Adrenal gland (tissue), 12 donors: ENCODE measurements around the gene HRAS. TPM values are rescaled to one million over a fixed set of nuclear protein-coding genes. Genes with fewer than 3 reads are reported as not detected.

Source experiments
- DNase-seq, 7 donors: peaks; one replicate each; pipeline ENCODE4 v3.0.0-alpha.2; 2019 to 2020
- H3K27ac ChIP-seq, 5 donors: fragments of 200-600 bp; sonication (generic) in 4 of 5; 1 replicate in 3 of 5; 2 replicates in 2 of 5; pipeline versions ENCODE4 v1.5.1 to v1.8.0; 2016 to 2020; ENCODE audit warnings: mild to moderate bottlenecking in 1 of 5
- H3K27me3 ChIP-seq: fragments of 200-600 bp; 2 replicates; pipeline ENCODE4 v1.8.0; 2021
- H3K36me3 ChIP-seq, 2 donors: fragments of 200-600 bp; replicated peaks in 1 of 2; 1 replicate in 1 of 2; 2 replicates in 1 of 2; pipeline versions ENCODE4 v1.5.1 to v1.8.0; 2018 to 2022
- H3K4me1 ChIP-seq, 2 donors: fragments of 200-600 bp; replicated peaks in 1 of 2; 1 replicate in 1 of 2; 2 replicates in 1 of 2; pipeline versions ENCODE4 v1.5.1 to v1.8.0; 2018 to 2021
- H3K4me3 ChIP-seq, 4 donors: fragments of 200-600 bp; sonication (generic) in 3 of 4; one replicate each; pipeline ENCODE4 v1.5.1; 2016 to 2018
- H3K9me3 ChIP-seq, 3 donors: fragments of 200-600 bp; sonication (generic) in 1 of 3; replicated peaks in 1 of 3; 1 replicate in 2 of 3; 2 replicates in 1 of 3; pipeline versions ENCODE4 v1.5.1 to v1.8.0; 2016 to 2021
- CTCF ChIP-seq, 6 experiments: fragments of 450-650 bp in 4 of 6; fragments of 200-600 bp in 2 of 6; sonication (generic) in 1 of 6; IDR thresholded peaks; 1 replicate in 5 of 6; 2 replicates in 1 of 6; pipeline versions ENCODE4 v1.5.1 to v1.8.0; 2016 to 2021; ENCODE audit warnings: antibody characterized with exemption in 6 of 6, mild to moderate bottlenecking in 2 of 6, moderate library complexity in 1 of 6
- POLR2A ChIP-seq, 2 donors: fragments of 450-650 bp; IDR thresholded peaks; one replicate each; pipeline ENCODE4 v1.6.1; 2017; ENCODE audit warnings: antibody characterized with exemption in 2 of 2, mild to moderate bottlenecking in 2 of 2, moderate library complexity in 1 of 2
- WGBS, 4 donors: extraction: QIAGEN DNeasy Blood & Tissue Kit in 2 of 4; methylation state at CpG; one replicate each; pipeline versions ENCODE4 v1.1.5 to v1.1.7; 2013 to 2017; 5-methylcytosine and 5-hydroxymethylcytosine counted together
- intact Hi-C, 2 donors: fragments of 100-400 bp; cut with DNase I; formaldehyde crosslinking; loops; one replicate each; pipeline versions ENCODE4 v1.14.1 to v1.15.0; 2022 to 2023
- polyA plus RNA-seq, 3 donors: library from polyadenylated mRNA; stranded (reverse); fragments of 200-250 nt in 2 of 3; fragments of 350-450 nt in 1 of 3; fragmentation: Illumina TruSeq in 1 of 3; extraction: RNeasy Lipid Tissue Mini Kit (QIAGEN cat#74804) in 1 of 3; gene quantifications; one replicate each; pipeline ENCODE4 v1.2.3, GENCODE V29; 2013 to 2014
- total RNA-seq, 9 donors: library from RNA; depleted of rRNA in 4 of 9; stranded (reverse); fragments of >200 nt in 4 of 9; fragments of 120-200 nt in 1 of 9; fragmentation: NEBNext Ultra II Directional in 1 of 9; extraction: Animal tissue kit (Norgen Biotek cat#: 25700) in 1 of 9; gene quantifications; one replicate each; pipeline versions ENCODE4 v1.1.0 to v1.2.4, GENCODE V29; 2013 to 2023
- donor health status: healthy with polysubstance abuse.
- donor health status: Bipolar disorder and iron deficiency.
- donor health status: DM: yes; HTN: yes; CAD: no.
- donor health status: DM: no; HTN: no; CAD: no.
- donor health status: DM: no; HTN: no; CAD: no.
- donor health status: DM: yes; HTN: yes; CAD: no.

Gene HRAS
- total and polyA plus RNA-seq, 12 donors: 10.8 to 190 (median 39.0) TPM

GRCh38 chr11:581342-581741 is 46.0 kb upstream of the HRAS start:
- 59 to 75% (median 68%) methylated on average over 13 to 14 of the region's 14 CpGs for WGBS, 4 donors
- no peaks in the 10 kb centered on the region for H3K27me3 ChIP-seq
- intact Hi-C loops: no loop called here
- H3K9me3 ChIP-seq: no peaks in the 10 kb centered on the region
- H3K27ac ChIP-seq: peak overlapping the region in 4 of 5 donors; percentile 26 to 85 (median 50)
- H3K4me1 ChIP-seq: peaks cover 39 to 44% of the 10 kb centered on the region in 2 donors
- no peak overlapping the region for H3K4me3 ChIP-seq
- peak in 1 of 7 donors; percentile 48 for DNase-seq
- TF ChIP-seq POLR2A (IDR thresholded peaks at IDR 0.05) (no peak), CTCF (IDR thresholded peaks at IDR 0.05) (no peak)
- peaks cover 0 to 35% of the 10 kb centered on the region in 2 donors for H3K36me3 ChIP-seq

GRCh38 chr11:579830-580601 is 44.6 kb upstream of the HRAS start:
- Histone ChIP-seq H3K27ac (peak overlapping the region; percentile 18 to 86 (median 74)), H3K36me3 (peaks cover 0 to 28% of the 10 kb centered on the region in 2 donors), H3K4me3 (no peak overlapping the region), H3K4me1 (peaks cover 39 to 49% of the 10 kb centered on the region in 2 donors), H3K9me3 (no peaks in the 10 kb centered on the region), H3K27me3 (no peaks in the 10 kb centered on the region)
- intact Hi-C loops: no loop called here
- WGBS, 4 donors: 43 to 59% (median 54%) methylated on average over 9 to 20 of the region's 20 CpGs
- peak in 6 of 7 donors; percentile 84 to 91 (median 87) for DNase-seq
- TF ChIP-seq POLR2A (IDR thresholded peaks at IDR 0.05) (peak in 1 of 2 donors; percentile 42), CTCF (IDR thresholded peaks at IDR 0.05) (no peak)

- TF ChIP-seq POLR2A (IDR thresholded peaks at IDR 0.05) (no peak), CTCF (IDR thresholded peaks at IDR 0.05) (no peak)
- peak overlapping the region in 3 of 5 donors; percentile 17 to 100 (median 91) for H3K27ac ChIP-seq
- no peaks in the 10 kb centered on the region for H3K9me3 ChIP-seq
- 66 to 76% (median 70%) methylated on average over 17 to 21 of the region's 21 CpGs for WGBS, 4 donors
- H3K4me1 ChIP-seq: peaks cover 39 to 51% of the 10 kb centered on the region in 2 donors
- intact Hi-C loops: no loop called here
- no peaks in the 10 kb centered on the region for H3K27me3 ChIP-seq
- H3K4me3 ChIP-seq: no peak overlapping the region
- DNase-seq: no peak
- H3K36me3 ChIP-seq: peaks cover 0 to 18% of the 10 kb centered on the region in 2 donors
Observed at GRCh38 chr11:578276-579035, 43.1 kb upstream of the HRAS start.

GRCh38 chr11:577611-577894 is 42.2 kb upstream of the HRAS start:
- TF ChIP-seq CTCF (IDR thresholded peaks at IDR 0.05): no peak
- TF ChIP-seq POLR2A (IDR thresholded peaks at IDR 0.05): no peak
- Histone ChIP-seq H3K27ac (peak overlapping the region in 4 of 5 donors; percentile 37 to 100 (median 80)), H3K36me3 (peaks cover 0 to 10% of the 10 kb centered on the region in 2 donors), H3K4me3 (peak overlapping the region in 2 of 4 donors; percentile 84 to 97), H3K9me3 (no peaks in the 10 kb centered on the region), H3K27me3 (no peaks in the 10 kb centered on the region), H3K4me1 (peaks cover 39 to 51% of the 10 kb centered on the region in 2 donors)
- 25 to 49% (median 33%) methylated on average over 2 to 6 of the region's 6 CpGs for WGBS, 4 donors
- DNase-seq: no peak
- intact Hi-C loops: no loop called here
